Inflammatory macrophage treated with lipopolysaccharide for 1 hour (primary cell): ENCODE data around the gene PCGF1.
A peak's percentile ranks its signal among the peaks of the same experiment; 100 is the strongest.

Source experiments
- DNase-seq, 2 donors: peaks; one replicate each; pipeline ENCODE4 v3.0.0-alpha.2; 2020 to 2022

Gene PCGF1

DNA sequence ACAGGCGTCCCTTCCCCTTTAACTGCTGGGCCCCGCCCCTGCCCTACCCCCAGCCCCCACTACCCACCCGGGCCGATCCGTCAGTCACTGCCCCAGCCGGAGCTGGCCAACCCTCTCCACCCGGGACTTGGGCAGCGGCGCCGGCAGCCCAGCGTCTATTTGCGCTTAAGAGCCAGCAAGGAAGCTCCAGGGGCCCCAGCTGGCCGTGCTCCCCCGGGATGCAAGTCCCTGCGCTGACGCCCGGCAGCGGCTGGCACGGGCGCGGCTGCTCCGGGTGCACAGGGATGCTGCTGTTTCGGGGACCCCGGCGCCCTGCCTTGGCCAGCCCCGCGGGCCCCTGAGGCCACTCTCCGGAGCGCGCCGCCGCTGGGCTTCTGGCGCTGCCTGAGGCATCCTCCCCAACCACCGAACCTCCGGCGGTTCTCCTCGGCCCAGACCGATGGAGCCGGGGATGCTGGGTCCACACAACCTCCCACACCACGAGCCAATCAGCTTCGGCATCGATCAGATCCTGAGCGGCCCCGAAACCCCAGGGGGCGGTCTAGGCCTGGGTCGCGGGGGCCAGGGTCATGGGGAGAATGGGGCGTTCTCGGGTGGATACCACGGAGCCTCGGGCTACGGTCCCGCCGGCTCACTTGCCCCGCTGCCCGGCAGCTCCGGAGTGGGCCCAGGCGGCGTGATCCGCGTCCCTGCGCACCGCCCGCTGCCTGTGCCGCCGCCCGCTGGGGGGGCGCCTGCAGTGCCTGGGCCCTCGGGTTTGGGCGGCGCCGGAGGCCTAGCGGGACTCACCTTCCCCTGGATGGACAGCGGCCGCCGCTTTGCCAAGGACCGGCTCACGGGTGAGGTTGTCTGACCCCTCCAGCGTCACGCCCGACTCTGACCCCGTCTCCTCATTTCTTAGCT lies 7.1 kb upstream of the PCGF1 start, which contains the start of gene TLX2:
Gene TLX2, plus strand, starts transcription at position 83 of the 903 bp plus-strand sequence. Its CDS starts 357 bp downstream, at position 440.
- DNase-seq, result no peak

DNA sequence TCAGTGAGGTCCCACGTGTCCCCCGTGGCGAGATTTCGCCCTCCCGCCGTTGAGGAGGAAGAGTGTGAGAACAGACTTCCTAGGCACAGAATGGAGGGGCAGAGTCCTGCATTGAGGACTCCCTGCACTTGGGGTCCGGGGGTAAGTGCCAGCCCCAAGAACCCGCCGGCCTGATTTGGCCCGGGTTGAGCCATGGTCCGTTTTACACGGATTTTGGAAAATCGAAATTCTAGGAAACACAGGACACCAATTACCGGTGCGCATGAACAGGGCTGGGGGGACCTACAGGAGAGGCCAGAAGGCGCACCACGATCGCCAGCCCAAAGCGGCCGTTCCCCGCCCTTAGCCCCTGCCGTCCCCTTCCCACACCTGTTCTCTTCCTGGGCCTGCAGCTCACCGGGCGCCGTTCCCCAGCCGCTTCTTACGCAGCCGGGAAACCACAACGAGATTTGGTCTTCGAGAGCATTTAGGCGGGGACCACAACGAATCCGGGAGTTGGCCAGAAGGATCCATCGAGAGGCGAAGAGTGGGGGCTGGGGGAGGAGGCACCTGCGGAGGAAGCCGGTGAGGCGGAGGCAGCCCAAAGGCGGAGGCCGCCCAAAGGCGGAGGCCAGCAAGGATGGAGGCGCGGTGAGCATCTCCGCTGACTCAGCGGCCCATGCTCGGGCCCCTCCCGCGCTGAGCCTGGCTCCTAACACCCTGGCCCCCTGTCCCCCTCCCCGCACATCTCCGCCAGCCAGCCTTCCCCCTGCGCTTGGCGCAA lies 6.3 kb upstream of the PCGF1 start:
- no peak for DNase-seq

DNA sequence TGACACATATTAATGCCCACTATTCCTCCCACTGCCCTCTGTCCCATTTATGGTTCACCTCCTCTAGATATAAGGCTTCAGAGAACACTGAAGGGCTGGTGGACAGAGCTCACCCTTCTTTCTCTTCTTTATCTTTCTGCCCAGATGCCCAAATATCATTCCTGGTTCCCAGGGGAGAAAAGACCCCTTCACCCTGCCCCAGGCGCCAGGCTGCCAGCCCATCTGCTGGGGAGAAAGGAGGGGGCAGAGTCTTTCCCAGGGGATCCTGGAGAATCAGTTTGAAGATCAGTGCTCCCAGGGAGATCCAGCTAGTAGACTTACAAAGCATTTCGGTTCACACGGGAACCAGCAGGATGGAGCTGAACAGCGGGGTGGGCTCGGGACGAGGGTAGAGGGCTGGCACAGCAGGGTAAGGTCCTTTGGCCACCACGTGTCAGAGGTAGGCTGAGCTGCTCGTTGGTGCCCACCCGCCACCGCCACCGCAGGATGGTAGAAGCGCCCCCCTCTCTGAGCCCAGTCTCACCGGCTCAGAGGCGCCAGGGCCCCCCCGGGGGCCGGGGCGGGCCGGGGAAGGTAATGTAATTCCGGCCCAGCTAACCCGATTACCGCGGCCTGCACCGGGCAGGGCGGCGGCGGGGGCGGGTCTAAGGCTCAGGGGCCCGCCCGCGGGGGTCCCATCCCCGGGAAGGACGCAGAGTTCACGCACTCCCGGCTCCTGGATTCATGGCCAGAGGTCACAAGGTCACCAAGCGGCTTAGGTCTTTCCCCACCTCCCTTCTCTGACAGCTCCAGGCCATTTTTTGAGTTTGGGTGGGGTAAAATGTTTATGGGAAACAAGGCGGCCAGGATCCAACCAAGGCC lies 5.5 kb upstream of the PCGF1 start:
- no peak for DNase-seq

DNA sequence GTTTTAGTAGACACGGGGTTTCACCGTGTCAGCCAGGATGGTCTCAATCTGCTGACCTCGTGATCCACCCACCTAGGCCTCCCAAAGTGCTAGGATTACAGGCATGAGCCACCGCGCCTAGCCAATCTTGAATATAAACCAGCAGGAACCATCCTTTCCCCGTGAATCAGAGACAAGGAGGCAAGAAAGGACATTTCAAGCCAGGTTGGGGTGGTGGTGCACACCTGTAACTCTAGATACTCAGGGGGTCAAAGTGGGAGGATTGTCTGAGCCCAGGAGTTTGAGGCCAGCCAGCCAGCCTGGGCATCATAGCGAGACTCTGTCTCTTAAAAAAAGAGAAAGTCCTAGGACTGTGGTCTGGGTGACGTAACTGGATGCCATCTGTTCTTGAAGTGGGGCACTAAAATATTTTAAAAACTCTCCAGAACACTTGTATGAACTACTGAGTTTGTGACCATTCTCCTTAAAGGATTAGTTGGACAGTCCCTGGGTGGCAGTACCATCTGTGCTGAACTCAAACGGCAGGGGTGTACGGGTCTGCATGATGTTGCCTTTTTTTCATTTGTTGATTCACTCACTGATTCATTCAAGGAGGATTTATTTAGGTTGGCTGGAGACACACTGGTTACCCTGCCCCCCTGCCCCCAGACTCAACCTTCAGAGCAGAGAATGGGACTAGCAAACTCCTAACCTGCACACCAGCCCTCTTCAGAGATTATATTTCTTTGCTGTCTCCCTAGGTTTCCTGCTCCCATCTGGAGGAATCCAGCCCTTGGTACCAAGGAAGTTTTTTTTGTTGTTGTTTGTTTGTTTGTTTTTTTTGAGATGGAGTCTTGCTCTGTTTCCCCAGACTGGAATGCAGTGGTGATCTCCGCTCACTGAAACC lies 3.9 kb upstream of the PCGF1 start:
- DNase-seq, result no peak

DNA sequence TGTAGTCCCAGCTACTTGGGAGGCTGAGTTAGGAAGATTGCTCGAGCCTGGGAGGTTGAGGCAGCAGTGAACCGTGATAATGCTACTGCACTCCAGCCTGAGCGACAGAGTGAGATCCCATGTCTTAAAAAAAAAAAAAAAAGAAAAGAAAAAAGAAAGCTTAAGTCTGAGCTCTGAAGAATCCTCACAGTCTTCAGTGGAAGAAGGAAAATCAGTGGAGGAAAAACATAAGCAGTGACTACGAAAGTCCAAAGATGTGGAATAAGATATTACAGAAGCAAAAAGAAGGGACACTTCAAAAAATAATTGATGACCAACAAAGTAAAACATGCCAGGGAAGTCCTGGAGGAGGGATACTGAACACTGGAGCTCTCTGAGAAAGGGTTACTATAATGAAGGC lies 2.8 kb upstream of the PCGF1 start:
- DNase-seq, result no peak

DNA sequence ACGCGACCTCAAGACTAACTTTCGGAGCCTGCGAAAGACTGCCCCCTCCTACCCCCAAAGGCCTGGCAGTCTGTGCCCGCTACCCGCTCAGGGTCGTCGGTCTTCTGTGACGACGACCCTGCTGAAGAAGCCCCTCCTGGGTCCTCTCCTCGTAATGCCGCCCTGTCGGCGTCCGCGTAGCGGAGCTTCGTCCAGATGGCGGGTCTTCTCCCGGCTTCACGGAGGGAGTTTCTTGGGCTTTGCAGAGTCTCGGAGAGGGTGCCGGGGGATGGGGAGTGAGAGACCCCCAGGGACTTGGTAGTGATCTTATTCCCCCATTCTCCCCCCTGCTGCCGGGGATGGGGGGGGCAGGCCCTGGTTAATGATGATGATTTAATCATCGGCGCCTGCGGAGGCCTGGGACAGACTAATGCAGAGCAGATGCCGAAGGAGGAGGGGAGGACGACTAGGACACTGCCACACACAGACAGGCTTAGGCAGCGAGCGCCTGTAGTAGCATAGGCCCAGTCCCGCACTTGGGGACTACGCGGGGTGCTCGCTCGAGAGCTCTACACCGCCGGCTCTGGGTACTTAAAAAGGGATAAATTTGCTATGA lies 528 bp upstream of the PCGF1 start:
- DNase-seq, result no peak

DNA sequence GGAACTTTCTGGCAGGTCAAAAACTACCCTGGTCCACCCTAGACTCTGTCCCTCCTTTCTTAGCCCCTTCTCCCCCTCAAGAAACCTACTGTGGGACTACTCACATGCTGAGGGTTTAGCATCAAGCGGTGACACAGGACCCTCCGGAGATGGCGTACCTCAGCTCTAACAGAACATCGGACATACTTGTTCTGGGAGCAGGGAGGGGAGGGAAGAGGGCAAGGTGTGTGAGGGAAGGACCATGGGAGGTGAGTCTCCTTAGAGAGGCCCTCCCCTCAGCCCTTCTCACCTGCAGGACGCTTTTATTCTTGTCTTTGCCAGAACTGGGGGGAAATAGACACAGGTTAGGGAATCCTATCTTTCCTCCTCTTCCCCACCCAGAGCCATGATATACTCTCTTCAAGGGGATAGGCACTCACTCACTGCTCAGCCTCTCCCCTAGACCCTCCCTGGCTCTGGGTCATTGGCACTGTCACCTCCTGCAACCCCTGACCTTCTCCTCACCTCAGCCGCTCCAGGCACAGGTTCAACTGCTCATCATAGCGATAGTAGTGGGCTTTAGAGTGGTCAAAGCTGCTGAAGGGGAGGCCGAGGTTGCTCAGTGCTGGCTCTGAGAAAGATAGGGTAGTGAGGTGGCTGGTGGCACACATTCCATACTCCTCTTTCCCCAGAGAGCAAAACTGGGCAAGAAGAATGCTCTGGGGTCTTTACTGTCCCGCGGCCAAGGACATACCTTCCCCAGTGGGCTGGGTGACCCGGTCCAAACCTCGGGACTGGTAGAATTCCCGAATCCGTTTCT lies 1.8 kb downstream of the PCGF1 start:
- DNase-seq, result no peak

DNA sequence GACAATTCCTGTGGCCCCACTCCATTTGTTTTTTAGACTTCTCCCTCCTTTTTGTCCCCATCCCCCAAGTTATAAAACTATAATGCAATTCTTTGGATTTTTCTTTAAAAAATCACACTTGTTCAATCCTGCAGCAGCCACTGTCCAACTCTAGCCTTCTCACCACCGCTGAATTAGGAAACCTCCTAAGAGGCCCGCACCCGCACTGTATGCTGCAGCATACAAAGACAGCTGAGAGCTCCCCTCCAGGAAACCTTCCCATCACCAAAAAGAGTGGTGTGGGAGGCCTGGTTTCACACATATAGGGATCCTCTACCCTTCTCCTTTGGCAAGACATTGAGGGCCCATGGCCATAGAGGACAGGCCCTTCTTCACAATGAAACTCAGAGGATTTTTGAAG lies 2.9 kb downstream of the PCGF1 start:
- DNase-seq, result no peak

DNA sequence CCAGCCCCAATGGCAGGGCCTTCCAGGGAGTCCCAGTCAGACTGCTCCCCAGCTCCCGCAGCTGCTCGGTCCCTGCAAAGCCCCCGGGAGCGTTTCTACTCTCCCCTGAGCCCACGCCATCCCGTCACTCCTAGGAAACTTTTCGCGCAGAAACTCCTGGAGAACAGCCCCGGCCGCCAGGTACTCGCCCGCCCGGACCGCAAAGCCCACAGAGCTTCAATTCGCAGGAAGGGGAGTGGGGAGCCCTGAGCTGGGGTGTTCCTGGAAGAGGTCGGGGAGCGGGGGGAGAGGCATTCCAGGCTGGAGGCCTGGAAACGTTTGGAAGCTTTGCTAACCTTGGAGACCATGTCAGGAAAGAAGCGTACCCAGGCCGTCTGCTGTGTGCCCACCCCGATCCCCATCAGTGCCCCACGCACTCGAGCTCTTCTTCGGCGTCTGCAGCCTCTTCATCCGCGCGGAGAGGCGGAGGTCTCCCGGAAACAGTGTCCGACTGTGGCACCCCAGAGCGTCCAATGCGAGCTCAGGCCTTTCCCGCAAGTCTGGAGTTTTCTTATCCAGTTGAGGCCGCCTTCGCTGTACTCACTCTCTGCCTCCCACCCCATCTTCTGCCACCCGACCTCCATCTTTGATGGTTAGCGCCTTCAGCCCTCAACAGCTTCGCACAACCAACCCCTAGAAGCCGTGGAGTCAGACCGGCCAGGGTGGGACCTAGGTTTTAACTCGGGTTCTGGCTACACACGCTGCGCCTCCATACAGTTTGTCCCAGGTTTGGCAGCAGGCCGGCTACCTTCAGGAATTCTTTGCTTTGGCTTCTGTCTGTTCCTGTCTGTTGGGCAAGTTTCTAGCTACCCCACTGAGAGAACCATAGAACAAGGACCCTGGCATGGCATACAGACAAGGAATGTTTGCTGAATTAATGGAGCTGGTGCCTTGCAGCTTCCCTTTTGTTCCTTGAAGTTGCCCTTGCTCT lies 3.7 kb downstream of the PCGF1 start:
- DNase-seq, result no peak

DNA sequence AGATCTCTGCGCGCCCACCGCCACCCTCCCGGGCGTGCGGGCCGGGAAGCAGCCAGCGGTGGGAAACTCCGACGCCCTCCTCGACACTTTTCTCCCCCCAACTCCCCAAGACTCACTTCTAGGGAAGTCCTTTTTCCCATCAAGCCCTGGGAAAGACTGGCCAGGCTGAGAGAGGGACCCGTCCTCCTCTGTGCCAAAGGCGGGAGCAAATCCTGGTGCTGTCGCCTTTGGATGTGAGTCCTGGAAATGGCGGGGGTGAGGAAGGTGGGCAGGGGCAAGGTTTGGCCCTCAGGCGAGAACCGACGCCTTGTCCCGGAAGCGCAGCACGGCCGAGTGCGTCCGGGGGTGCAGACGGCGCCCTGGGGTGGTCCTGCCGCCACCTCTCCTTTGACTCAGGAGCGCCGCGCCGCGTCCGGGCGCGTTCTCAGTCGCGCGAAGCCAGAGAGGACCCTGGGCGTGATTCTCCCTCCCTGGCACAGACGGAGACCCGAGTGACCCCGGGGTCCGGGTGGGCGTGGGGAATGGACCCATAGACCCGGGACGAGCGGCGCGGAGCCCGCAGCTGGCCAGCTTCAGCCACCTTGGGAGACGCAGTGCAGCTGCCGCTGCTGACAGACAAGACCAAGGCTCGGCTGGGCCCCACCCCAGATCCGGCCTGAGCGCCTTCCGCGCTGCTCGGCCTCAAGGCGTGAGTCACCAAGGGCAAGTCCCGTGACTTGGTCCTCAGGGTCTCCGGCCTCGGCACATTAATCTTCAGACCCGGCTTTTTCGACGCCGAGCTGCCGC lies 4.6 kb downstream of the PCGF1 start:
- DNase-seq, result peak; percentile 67 to 70

DNA sequence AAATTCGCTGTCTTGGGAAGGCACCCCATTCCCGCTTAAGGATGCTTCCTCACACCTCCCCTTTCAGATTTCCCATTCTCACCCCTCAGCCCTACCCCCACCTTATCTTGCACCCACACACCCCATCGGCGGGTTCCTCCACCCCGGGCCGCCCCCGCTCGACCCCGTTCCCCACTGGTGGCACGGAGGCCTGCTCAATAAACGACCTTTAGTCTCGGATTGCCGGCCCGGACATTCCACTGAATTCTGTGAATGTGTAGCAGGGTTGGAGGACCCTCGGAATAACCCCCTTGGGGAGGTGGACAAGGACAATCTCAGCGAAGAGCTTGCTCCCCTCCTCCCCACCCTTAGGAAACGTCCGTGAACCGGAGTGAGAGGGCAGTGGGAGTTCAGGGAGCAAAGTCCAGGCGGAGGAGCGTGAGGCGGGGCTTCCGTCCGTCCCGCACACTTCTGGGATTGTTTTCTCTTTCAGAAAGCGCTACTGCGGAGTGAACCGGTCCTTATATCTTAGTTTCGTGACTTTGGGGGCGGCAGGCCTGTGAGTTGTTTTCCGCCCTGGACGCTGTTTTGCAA lies 5.3 kb downstream of the PCGF1 start:
- DNase-seq, result no peak

DNA sequence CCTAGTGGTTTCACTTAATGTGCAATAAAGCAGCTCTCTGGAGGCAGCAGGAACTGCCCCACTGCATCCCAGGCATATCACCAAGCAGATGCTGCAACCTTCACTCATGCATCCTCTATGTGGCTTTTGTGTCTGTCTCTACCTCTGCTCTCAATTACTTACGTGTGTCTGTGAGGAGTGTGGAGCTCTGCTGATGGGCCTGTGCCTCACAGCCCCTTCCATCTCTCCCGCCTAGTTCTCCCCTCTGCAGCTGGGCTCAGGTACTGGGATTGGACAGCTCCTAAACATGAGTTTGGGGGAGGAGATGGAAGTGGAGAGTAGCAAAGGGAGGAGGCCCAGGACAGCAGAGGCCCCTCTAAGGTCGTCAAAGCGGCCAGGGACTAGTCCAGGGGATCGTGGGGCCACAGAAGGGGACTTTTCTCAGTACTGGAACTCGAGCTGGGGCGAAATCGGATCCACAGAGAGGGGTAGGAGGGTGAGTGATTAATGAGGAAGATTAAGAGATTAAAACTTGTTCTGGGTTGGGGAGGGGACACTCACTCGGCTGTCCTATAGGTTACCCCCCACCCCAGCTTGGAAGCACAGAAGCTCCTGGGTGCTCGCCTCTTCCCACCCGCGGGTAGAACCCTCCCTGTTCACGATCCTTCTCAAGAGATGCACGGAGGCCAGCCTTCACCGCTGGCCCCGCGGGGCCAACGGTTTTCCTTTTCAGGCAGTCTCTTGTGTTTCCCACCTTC lies 6.0 kb downstream of the PCGF1 start:
- DNase-seq, result no peak

DNA sequence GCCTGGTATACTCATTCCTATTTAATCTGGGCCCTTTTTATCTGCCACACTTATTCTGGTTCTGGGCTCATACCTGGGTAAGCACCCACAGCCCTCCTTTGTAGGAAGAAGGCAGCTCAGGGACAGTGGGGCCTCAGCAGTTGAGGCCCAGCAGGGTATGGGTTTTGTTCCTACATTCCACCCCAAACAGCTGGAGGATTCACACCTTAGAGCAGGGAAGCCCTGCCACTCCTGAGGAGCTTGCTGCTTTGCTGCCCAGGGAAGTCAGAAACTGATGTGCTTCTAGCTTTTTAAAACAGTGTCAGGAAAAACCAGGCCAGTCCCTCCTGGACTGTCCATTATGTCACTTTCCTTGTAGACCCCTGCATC lies 6.9 kb downstream of the PCGF1 start:
- no peak for DNase-seq

DNA sequence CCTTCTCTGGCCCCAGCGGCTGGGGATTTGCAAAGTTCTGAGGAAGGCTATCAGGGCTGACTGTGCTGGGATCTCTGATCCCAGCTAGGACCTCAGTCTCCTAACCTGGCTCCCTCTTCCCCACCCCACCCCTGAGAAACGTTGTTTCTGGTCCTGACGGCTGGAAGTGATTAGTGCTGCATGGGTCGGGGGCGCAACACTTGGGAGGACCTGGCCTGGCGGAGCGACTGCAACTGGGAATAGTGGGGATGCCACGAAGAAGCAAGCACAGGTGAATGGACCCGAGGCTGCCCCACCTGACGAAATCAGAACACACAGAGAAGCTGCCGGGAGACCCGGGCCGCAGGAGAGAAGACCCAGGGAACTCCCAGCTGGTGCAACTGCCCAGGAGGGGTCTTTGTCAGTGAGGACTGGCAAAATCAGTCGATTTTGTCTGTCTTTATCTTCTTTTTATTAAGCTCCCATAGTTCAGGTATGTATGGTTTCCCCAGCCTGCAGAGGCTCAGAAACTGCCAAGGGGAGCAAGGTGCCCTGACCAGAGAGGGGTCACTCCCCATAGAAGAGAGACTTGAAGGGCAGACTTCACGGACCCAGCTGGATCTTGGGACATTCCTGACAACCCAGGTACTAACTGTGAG lies 7.4 kb downstream of the PCGF1 start:
- no peak for DNase-seq

DNA sequence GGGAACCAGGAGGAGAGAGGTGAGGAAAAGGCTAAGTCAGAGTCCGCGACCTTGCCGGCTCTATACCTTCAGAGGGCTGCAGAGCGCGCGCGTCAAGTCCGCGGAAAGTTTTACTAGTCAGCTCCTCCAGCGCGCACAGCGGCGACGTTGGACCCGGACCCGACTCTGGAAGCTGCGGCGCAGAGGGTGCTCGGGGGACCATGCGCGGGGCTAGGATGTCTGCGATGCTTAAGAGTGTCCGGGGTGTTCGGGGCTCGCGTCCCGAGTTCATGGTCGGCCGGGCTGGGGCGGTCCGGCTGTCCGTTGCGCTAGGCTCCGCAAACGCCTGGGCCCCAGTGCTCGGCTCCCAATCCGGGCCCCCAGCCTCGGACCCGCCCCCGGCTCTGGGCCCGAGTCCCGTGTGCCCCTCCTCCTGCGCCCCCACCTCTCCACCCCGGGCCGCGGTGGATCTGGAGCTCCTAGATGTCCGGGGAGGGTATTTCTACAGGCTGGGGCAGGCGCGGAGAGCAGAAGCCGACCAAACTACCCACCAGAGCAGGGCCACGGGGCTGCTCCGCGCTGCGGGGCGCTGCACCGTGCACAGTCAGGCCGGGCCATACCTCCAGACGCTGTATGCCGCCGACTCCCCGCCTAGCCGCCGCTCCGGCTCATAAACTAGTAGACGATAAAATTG lies 8.1 kb downstream of the PCGF1 start, which contains the start of gene LBX2:
Gene LBX2, minus strand, starts transcription at position 337 of the 673 bp plus-strand sequence. Its CDS starts 66 bp downstream, at position 271.
- no peak for DNase-seq
